PC-9 (cell line): ENCODE data around the gene SMARCA2. TPM values are rescaled to one million over a fixed set of nuclear protein-coding genes. Genes with fewer than 3 reads are reported as not detected.

Source experiments
- BruUV-seq: library from RNA; stranded (reverse); fragments of 400-500 nt; replicated peaks from 2 replicates; lab custom pipeline; 2021; lab: Mats Ljungman, UMichigan
- CTCF ChIA-PET: fragments of 300-600 bp; sonication (Branson Sonifier 250); formaldehyde crosslinking; loops from one replicate; lab custom pipeline; 2022; ENCODE audit warnings: antibody characterized with exemption; lab: Charles Lee
- POLR2A ChIA-PET: fragments of 300-600 bp; sonication (Branson Sonifier 250); formaldehyde crosslinking; loops from one replicate; lab custom pipeline; 2022; ENCODE audit warnings: antibody characterized with exemption; ENCODE audit not compliant: unreplicated experiment; lab: Charles Lee
- DNase-seq, 2 experiments: peaks; one replicate each; pipeline versions ENCODE4 v3.0.0 to v3.0.0-alpha.2; 2015 to 2022; ENCODE audit warnings: mixed read lengths in 1 of 2
- H2AFZ ChIP-seq: fragments of 200-600 bp; sonication (generic); 2 replicates; pipeline ENCODE4 v1.8.1; 2017; ENCODE audit warnings: antibody characterized with exemption
- H3F3A ChIP-seq: fragments of 200-600 bp; sonication (generic); 2 replicates; pipeline ENCODE4 v1.8.1; 2017; ENCODE audit warnings: antibody characterized with exemption, mild to moderate bottlenecking, low read depth; ENCODE audit not compliant: insufficient read depth
- H3K27ac ChIP-seq: fragments of 200-600 bp; sonication (generic); 2 replicates; pipeline ENCODE4 v1.6.1; 2016; ENCODE audit warnings: mixed run types
- H3K27me3 ChIP-seq: fragments of 200-600 bp; sonication (generic); 2 replicates; pipeline ENCODE4 v1.6.1; 2016; ENCODE audit warnings: low read depth, mixed run types; ENCODE audit not compliant: insufficient read depth
- H3K36me3 ChIP-seq: fragments of 200-600 bp; sonication (generic); 2 replicates; pipeline ENCODE4 v1.6.1; 2016; ENCODE audit warnings: low read depth, mixed run types
- H3K4me1 ChIP-seq: fragments of 200-600 bp; sonication (generic); replicated peaks from 2 replicates; pipeline ENCODE4 v1.6.1; 2016; ENCODE audit warnings: mixed run types; ENCODE audit not compliant: insufficient read depth
- H3K4me2 ChIP-seq: fragments of 200-600 bp; sonication (generic); 2 replicates; pipeline ENCODE4 v1.6.1; 2017; ENCODE audit warnings: mixed run types
- H3K4me3 ChIP-seq: fragments of 200-600 bp; sonication (generic); 2 replicates; pipeline ENCODE4 v1.6.1; 2016; ENCODE audit warnings: mixed run types
- H3K79me2 ChIP-seq: fragments of 200-600 bp; sonication (generic); 2 replicates; pipeline ENCODE4 v1.6.1; 2017; ENCODE audit warnings: low read depth, mixed run types
- H3K9me2 ChIP-seq: fragments of 200-600 bp; sonication (generic); 2 replicates; pipeline ENCODE4 v1.8.1; 2017; ENCODE audit warnings: mild to moderate bottlenecking; ENCODE audit not compliant: insufficient read depth
- H3K9me3 ChIP-seq: fragments of 200-600 bp; sonication (generic); 2 replicates; pipeline ENCODE4 v1.8.1; 2016; ENCODE audit warnings: low read depth; ENCODE audit not compliant: insufficient read depth
- H4K20me1 ChIP-seq: fragments of 200-600 bp; sonication (generic); 2 replicates; pipeline ENCODE4 v1.8.1; 2017; ENCODE audit not compliant: insufficient read depth
- CTCF ChIP-seq: fragments of 200-600 bp; sonication (generic); conservative IDR thresholded peaks from 2 replicates; pipeline ENCODE4 v1.6.1; 2017; ENCODE audit warnings: mixed run types, antibody characterized with exemption, mild to moderate bottlenecking, moderate library complexity
- EZH2 ChIP-seq: fragments of 200-600 bp; sonication (generic); IDR thresholded peaks from 2 replicates; pipeline ENCODE4 v1.8.0; 2017; ENCODE audit warnings: antibody characterized with exemption, low read depth
- intact Hi-C: fragments of 100-400 bp; cut with micrococcal nuclease; formaldehyde crosslinking; loops from one replicate; pipeline ENCODE4 v1.10.0; 2022; ENCODE audit not compliant: unreplicated experiment
- total RNA-seq: library from RNA; stranded (reverse); gene quantifications from 2 replicates; pipeline ENCODE4 v1.2.3, GENCODE V29; 2021

The SMARCA2 gene
- total RNA-seq, 1 experiment from 2014 or later = 29.3 TPM

- Histone ChIP-seq H3K79me2 (no peaks in the 10 kb centered on the region), H3K4me1 (no peaks in the 10 kb centered on the region), H3K27ac (no peak overlapping the region), H3K9me3 (no peaks in the 10 kb centered on the region), H3F3A (no peaks in the 10 kb centered on the region), H3K4me3 (no peak overlapping the region), H4K20me1 (no peaks in the 10 kb centered on the region), H3K27me3 (no peaks in the 10 kb centered on the region), H2AFZ (no peak overlapping the region), H3K4me2 (no peak overlapping the region), H3K36me3 (no peaks in the 10 kb centered on the region), H3K9me2 (no peaks in the 10 kb centered on the region)
- ChIA-PET CTCF (no interaction called here), POLR2A (no interaction called here)
- DNase-seq = no peak
- no peak for TF ChIP-seq CTCF
- no peak for TF ChIP-seq EZH2
- no TSS peak for BruUV-seq
- intact Hi-C loops = no loop called here
These were observed 67.6 kb downstream of the SMARCA2 start for GRCh38 chr9:2082772-2083171.

GRCh38 chr9:2083479-2083878 is 68.3 kb downstream of the SMARCA2 start:
- ChIA-PET CTCF (no interaction called here), POLR2A (no interaction called here)
- intact Hi-C loops = no loop called here
- no peak overlapping the region for H3K27ac ChIP-seq
- no peaks in the 10 kb centered on the region for H3K27me3 ChIP-seq
- no peak for DNase-seq
- H3K36me3 ChIP-seq = no peaks in the 10 kb centered on the region
- H3K79me2 ChIP-seq = no peaks in the 10 kb centered on the region
- no peak overlapping the region for H3K4me2 ChIP-seq
- no peaks in the 10 kb centered on the region for H3K9me2 ChIP-seq
- H3K9me3 ChIP-seq = no peaks in the 10 kb centered on the region
- no TSS peak for BruUV-seq
- H3F3A ChIP-seq = no peaks in the 10 kb centered on the region
- H4K20me1 ChIP-seq = no peaks in the 10 kb centered on the region
- H3K4me3 ChIP-seq = no peak overlapping the region
- no peak overlapping the region for H2AFZ ChIP-seq
- TF ChIP-seq CTCF (no peak), EZH2 (no peak)
- no peaks in the 10 kb centered on the region for H3K4me1 ChIP-seq

- TF ChIP-seq EZH2 (no peak), CTCF (no peak)
- no peaks in the 10 kb centered on the region for H3F3A ChIP-seq
- H2AFZ ChIP-seq = no peak overlapping the region
- no peaks in the 10 kb centered on the region for H3K79me2 ChIP-seq
- no TSS peak for BruUV-seq
- no peak overlapping the region for H3K4me2 ChIP-seq
- H3K27ac ChIP-seq = no peak overlapping the region
- no peaks in the 10 kb centered on the region for H3K9me3 ChIP-seq
- no peak overlapping the region for H3K4me3 ChIP-seq
- no peaks in the 10 kb centered on the region for H3K9me2 ChIP-seq
- no peaks in the 10 kb centered on the region for H3K4me1 ChIP-seq
- no peaks in the 10 kb centered on the region for H3K27me3 ChIP-seq
- no peak for DNase-seq
- intact Hi-C loops = no loop called here
- ChIA-PET CTCF (no interaction called here), POLR2A (no interaction called here)
- no peaks in the 10 kb centered on the region for H4K20me1 ChIP-seq
- H3K36me3 ChIP-seq = no peaks in the 10 kb centered on the region
These were observed 70.6 kb downstream of the SMARCA2 start for GRCh38 chr9:2085716-2086115.
